Hepatocyte (in vitro differentiated cells): Measurements from ENCODE around the gene ZBTB16.

Source experiments
- EZH2 ChIP-seq: fragments of 200-600 bp; sonication (generic); IDR thresholded peaks from 2 replicates; pipeline ENCODE4 v1.6.1; 2016; ENCODE audit warnings: antibody characterized with exemption, mild to moderate bottlenecking, borderline replicate concordance
- TF ChIP-seq, protein P1 (sequence below): fragments of 200-600 bp; sonication (generic); IDR thresholded peaks from 2 replicates; pipeline ENCODE4 v1.5.1; 2016; ENCODE audit warnings: antibody characterized with exemption, mild to moderate bottlenecking; ENCODE audit not compliant: poor library complexity

DNA sequence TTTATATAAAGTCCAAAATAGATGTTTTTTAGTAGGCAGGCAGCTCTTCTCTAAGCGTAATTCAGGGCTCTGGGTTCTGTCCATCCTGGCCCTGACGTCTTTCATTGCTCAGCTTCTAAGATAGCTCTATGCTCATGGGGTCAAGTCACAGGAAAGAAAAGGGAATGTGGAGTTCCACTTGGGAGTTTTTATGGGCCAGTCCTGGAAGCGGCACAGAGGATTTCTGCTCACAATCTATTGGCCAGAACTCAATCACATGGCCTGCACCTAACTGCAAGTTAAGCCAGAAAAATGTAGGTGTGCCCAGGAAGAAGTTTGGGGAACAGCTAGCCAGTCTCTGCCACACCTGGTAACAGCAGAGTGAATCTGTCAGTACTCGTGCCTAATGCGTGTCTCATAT is 7.4 kb upstream of the ZBTB16 start:
- TF ChIP-seq, protein P1, sequence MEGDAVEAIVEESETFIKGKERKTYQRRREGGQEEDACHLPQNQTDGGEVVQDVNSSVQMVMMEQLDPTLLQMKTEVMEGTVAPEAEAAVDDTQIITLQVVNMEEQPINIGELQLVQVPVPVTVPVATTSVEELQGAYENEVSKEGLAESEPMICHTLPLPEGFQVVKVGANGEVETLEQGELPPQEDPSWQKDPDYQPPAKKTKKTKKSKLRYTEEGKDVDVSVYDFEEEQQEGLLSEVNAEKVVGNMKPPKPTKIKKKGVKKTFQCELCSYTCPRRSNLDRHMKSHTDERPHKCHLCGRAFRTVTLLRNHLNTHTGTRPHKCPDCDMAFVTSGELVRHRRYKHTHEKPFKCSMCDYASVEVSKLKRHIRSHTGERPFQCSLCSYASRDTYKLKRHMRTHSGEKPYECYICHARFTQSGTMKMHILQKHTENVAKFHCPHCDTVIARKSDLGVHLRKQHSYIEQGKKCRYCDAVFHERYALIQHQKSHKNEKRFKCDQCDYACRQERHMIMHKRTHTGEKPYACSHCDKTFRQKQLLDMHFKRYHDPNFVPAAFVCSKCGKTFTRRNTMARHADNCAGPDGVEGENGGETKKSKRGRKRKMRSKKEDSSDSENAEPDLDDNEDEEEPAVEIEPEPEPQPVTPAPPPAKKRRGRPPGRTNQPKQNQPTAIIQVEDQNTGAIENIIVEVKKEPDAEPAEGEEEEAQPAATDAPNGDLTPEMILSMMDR, result no peak
- no peak for TF ChIP-seq EZH2
